ENCODE results near the gene KLHL24.

GRCh38 chr3:183638101-183638852, 2.9 kb downstream of the KLHL24 start:
- no peak for TF ChIP-seq CTCF (IDR thresholded peaks at IDR 0.05; ENCODE audit: low read depth, low read length, poor library complexity, severe bottlenecking)
- no peak for TF ChIP-seq EZH2phosphoT487 (IDR thresholded peaks at IDR 0.05; ENCODE audit: borderline replicate concordance, low read length)

Measured in DOHH2 (cell line).